CD4-positive, alpha-beta T cell (primary cell): ENCODE data around the gene COPS3. TPM values are rescaled to one million over a fixed set of nuclear protein-coding genes. Genes with fewer than 3 reads are reported as not detected.

Source experiments
- ATAC-seq: fragments of 200-7000 bp; cut with Tn5 transposase; one replicate; pipeline ENCODE4 v1.10.0; 2022; ENCODE audit warnings: mild to moderate bottlenecking; ENCODE audit not compliant: poor library complexity
- CTCF ChIA-PET: fragments of 350-600 bp; sonication (Branson Sonifier 250); formaldehyde crosslinking; loops from one replicate; lab custom pipeline; 2021; ENCODE audit warnings: antibody characterized with exemption, inconsistent platforms; lab: Charles Lee
- POLR2A ChIA-PET: fragments of 350-600 bp; sonication (Branson Sonifier 250); formaldehyde crosslinking; loops from one replicate; lab custom pipeline; 2021; ENCODE audit warnings: antibody characterized with exemption, inconsistent platforms; lab: Charles Lee
- DNase-seq, 14 experiments: peaks; one replicate each; pipeline ENCODE4 v3.0.0-alpha.2; 2013 to 2020; ENCODE audit warnings: mixed read lengths in 2 of 14
- H3K27ac ChIP-seq, 2 donors: one replicate each; pipeline versions ENCODE4 v1.5.1 to v1.7.0; 2013; ENCODE audit warnings: low read length in 2 of 2, low read depth in 1 of 2, mild to moderate bottlenecking in 1 of 2
- H3K27me3 ChIP-seq, 2 experiments: 1 replicate in 1 of 2; 2 replicates in 1 of 2; pipeline versions ENCODE4 v1.6.1 to v1.7.0; 2013; ENCODE audit warnings: low read length in 2 of 2, control low read depth in 1 of 2, mild to moderate bottlenecking in 1 of 2, moderate library complexity in 1 of 2; ENCODE audit not compliant: insufficient read depth in 2 of 2, control insufficient read depth in 1 of 2
- H3K36me3 ChIP-seq: one replicate; pipeline ENCODE4 v1.6.1; 2013; ENCODE audit warnings: low read length, control low read depth; ENCODE audit not compliant: insufficient read depth
- H3K4me1 ChIP-seq: one replicate; pipeline ENCODE4 v1.6.1; 2013; ENCODE audit warnings: low read length, control low read depth; ENCODE audit not compliant: insufficient read depth
- H3K4me3 ChIP-seq: one replicate; pipeline ENCODE4 v1.5.1; 2013; ENCODE audit warnings: mild to moderate bottlenecking, low read length, moderate library complexity
- H3K9me3 ChIP-seq, 2 experiments: 1 replicate in 1 of 2; 2 replicates in 1 of 2; pipeline versions ENCODE4 v1.6.1 to v1.7.0; 2013; ENCODE audit warnings: low read length in 2 of 2, mild to moderate bottlenecking in 2 of 2, control low read depth in 1 of 2, moderate library complexity in 1 of 2; ENCODE audit not compliant: control insufficient read depth in 1 of 2, insufficient read depth in 1 of 2
- H3K27ac Mint-ChIP-seq: one replicate; pipeline ENCODE4 v1.8.0; 2020; ENCODE audit warnings: mixed read lengths
- H3K27me3 Mint-ChIP-seq: one replicate; pipeline ENCODE4 v1.8.0; 2021; ENCODE audit warnings: mixed read lengths
- H3K36me3 Mint-ChIP-seq: one replicate; pipeline ENCODE4 v1.8.0; 2021; ENCODE audit warnings: low read depth, mixed read lengths
- H3K4me1 Mint-ChIP-seq: one replicate; pipeline ENCODE4 v1.8.0; 2021; ENCODE audit warnings: low read depth, mixed read lengths
- H3K4me3 Mint-ChIP-seq: one replicate; pipeline ENCODE4 v1.8.0; 2020; ENCODE audit warnings: mild to moderate bottlenecking, mixed read lengths
- H3K9me3 Mint-ChIP-seq: one replicate; pipeline ENCODE4 v1.8.0; 2020; ENCODE audit warnings: mixed read lengths
- intact Hi-C, 2 experiments: fragments of 100-400 bp; cut with DNase I in 1 of 2; cut with micrococcal nuclease in 1 of 2; formaldehyde crosslinking; loops; one replicate each; pipeline versions ENCODE4 v1.15.1 to v1.9.0; 2023 to 2025; cut with DNase I, micrococcal nuclease
- total RNA-seq, 174 experiments: library from RNA in 2 of 174; stranded (reverse) in 2 of 174; gene quantifications; one replicate each; pipeline ENCODE4 v1.2.3 and lab custom pipeline; 2021 to 2026
- TF ChIP-seq, protein P1 (sequence below): fragments of 200-600 bp; IDR thresholded peaks from one replicate; pipeline ENCODE4 v1.8.0; 2022; ENCODE audit warnings: antibody characterized with exemption, mild to moderate bottlenecking

Gene COPS3
- total RNA-seq, 2 experiments from 2014 or later, result 73.1 to 75.0 TPM

DNA sequence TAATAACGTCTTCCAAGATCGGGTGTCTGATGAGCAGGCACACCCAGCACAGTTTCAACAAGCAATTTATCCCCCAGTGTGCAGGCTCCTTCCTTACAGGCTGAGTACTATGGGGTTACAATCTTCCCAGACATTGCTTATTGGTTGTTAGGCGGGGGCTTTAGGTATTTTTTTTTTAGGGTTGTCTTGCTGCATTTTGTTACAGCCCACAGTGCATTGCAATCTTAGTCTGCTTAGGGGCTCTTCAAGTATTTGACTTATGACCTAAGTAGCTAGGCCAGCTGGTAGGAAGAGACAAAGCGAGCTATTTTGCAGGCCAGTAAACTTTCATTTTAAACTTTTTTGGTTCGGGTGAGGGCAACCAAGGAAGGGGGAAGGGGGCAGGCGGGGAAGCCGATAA is 80.7 kb downstream of the COPS3 start:
- POLR2A ChIA-PET, result interaction anchor here (0.9 kb wide), 1 partner anchor 12 kb away, joined by 3 read pairs; no protein-coding TSS in a partner anchor
- peaks cover 47% of the 10 kb centered on the region for H3K36me3 Mint-ChIP-seq
- no peak for DNase-seq
- CTCF ChIA-PET, result no interaction called here
- ATAC-seq, result no peak
- no peaks in the 10 kb centered on the region for H3K27me3 ChIP-seq
- peaks cover 24% of the 10 kb centered on the region for H3K4me1 ChIP-seq
- H3K4me3 Mint-ChIP-seq, result peak overlapping the region; percentile 25
- TF ChIP-seq, protein P1, sequence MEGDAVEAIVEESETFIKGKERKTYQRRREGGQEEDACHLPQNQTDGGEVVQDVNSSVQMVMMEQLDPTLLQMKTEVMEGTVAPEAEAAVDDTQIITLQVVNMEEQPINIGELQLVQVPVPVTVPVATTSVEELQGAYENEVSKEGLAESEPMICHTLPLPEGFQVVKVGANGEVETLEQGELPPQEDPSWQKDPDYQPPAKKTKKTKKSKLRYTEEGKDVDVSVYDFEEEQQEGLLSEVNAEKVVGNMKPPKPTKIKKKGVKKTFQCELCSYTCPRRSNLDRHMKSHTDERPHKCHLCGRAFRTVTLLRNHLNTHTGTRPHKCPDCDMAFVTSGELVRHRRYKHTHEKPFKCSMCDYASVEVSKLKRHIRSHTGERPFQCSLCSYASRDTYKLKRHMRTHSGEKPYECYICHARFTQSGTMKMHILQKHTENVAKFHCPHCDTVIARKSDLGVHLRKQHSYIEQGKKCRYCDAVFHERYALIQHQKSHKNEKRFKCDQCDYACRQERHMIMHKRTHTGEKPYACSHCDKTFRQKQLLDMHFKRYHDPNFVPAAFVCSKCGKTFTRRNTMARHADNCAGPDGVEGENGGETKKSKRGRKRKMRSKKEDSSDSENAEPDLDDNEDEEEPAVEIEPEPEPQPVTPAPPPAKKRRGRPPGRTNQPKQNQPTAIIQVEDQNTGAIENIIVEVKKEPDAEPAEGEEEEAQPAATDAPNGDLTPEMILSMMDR, result no peak
- H3K27ac Mint-ChIP-seq, result no peak overlapping the region
- no peak overlapping the region for H3K27ac ChIP-seq
- H3K4me1 Mint-ChIP-seq, result peaks cover 32% of the 10 kb centered on the region
- no peaks in the 10 kb centered on the region for H3K9me3 Mint-ChIP-seq
- H3K36me3 ChIP-seq, result peaks cover 24% of the 10 kb centered on the region
- no peak overlapping the region for H3K4me3 ChIP-seq
- no peaks in the 10 kb centered on the region for H3K27me3 Mint-ChIP-seq
- intact Hi-C loops, result loop anchor here in 1 of 2 experiments (10.0 kb wide), 1 partner anchor 46 kb away; no protein-coding TSS in a partner anchor
- H3K9me3 ChIP-seq, result no peaks in the 10 kb centered on the region

- POLR2A ChIA-PET, result interaction anchor here (1.0 to 1.5 kb wide), 2 partner anchors 30 to 39 kb away, joined by 3 read pairs; partner anchors contain the start of gene FLCN
- DNase-seq, result no peak
- no peak overlapping the region for H3K4me3 ChIP-seq
These were observed 82.8 kb downstream of the COPS3 start for GRCh38 chr17:17198281-17198680.

GRCh38 chr17:17196776-17197175 is 84.3 kb downstream of the COPS3 start:
- Mint-ChIP-seq H3K27me3 (no peaks in the 10 kb centered on the region), H3K27ac (no peak overlapping the region), H3K36me3 (peaks cover 25% of the 10 kb centered on the region), H3K4me3 (no peak overlapping the region), H3K4me1 (peaks cover 13% of the 10 kb centered on the region), H3K9me3 (no peaks in the 10 kb centered on the region)
- POLR2A ChIA-PET, result interaction anchor here (0.7 to 1.0 kb wide), 2 partner anchors 18 to 53 kb away, joined by 3 to 4 read pairs; no protein-coding TSS in a partner anchor
- no peak for ATAC-seq
- no peak for DNase-seq
- no peak overlapping the region for H3K4me3 ChIP-seq
- H3K27me3 ChIP-seq, result no peaks in the 10 kb centered on the region
- no peaks in the 10 kb centered on the region for H3K9me3 ChIP-seq
- peaks cover 4% of the 10 kb centered on the region for H3K4me1 ChIP-seq
- TF ChIP-seq, protein P1, result no peak
- H3K36me3 ChIP-seq, result peaks cover 9% of the 10 kb centered on the region
- no peak overlapping the region for H3K27ac ChIP-seq
- CTCF ChIA-PET, result no interaction called here
- intact Hi-C loops, result no loop called here

More at GRCh38 chr17:17198281-17198680, 82.8 kb downstream of the COPS3 start:
- Histone ChIP-seq H3K9me3 (no peaks in the 10 kb centered on the region), H3K27me3 (no peaks in the 10 kb centered on the region), H3K27ac (no peak overlapping the region), H3K4me1 (peaks cover 4% of the 10 kb centered on the region), H3K36me3 (peaks cover 24% of the 10 kb centered on the region)
- intact Hi-C loops, result no loop called here
- no peak overlapping the region for H3K4me3 Mint-ChIP-seq
- H3K36me3 Mint-ChIP-seq, result peaks cover 33% of the 10 kb centered on the region
- ATAC-seq, result no peak
- H3K27ac Mint-ChIP-seq, result no peak overlapping the region
- peaks cover 13% of the 10 kb centered on the region for H3K4me1 Mint-ChIP-seq
- CTCF ChIA-PET, result interaction anchor here (0.6 kb wide), 1 partner anchor 14 kb away, joined by 3 read pairs; no protein-coding TSS in a partner anchor
- TF ChIP-seq, protein P1, result no peak
- H3K27me3 Mint-ChIP-seq, result no peaks in the 10 kb centered on the region
- no peaks in the 10 kb centered on the region for H3K9me3 Mint-ChIP-seq

Other genes starting within 250 kb of the COPS3 start
- 100 to 1,000 TPM; 176 to 188 TPM for gene MPRIP, start 238.8 kb downstream of the COPS3 start, total RNA-seq
- 1 to 10 TPM; 7.1 to 7.5 TPM for gene PLD6, start 74.9 kb downstream of the COPS3 start, total RNA-seq
- 10 to 100 TPM; 12.1 to 15.9 TPM for gene FLCN, start 44.1 kb downstream of the COPS3 start, total RNA-seq
- gene NT5M, start 22.1 kb upstream of the COPS3 start, total RNA-seq, result 1 to 10 TPM; 1.8 to 2.9 TPM
- 10 to 100 TPM; 27.0 to 27.9 TPM for gene MED9, start 195.8 kb upstream of the COPS3 start, total RNA-seq
- 1 to 10 TPM; 1.8 to 2.0 TPM for gene RASD1, start 215.1 kb upstream of the COPS3 start, total RNA-seq